Measurements from ENCODE around the gene HIF1A.

HIF1A gene

GRCh38 chr14:61774861-61775260 lies 79.5 kb downstream of the HIF1A start:
- DNase-seq (ENCODE audit: low read depth in 3 of 3, low spot score in 1 of 3), result no peak

- DNase-seq (ENCODE audit: low read depth in 3 of 3, low spot score in 1 of 3), result no peak
Measured at GRCh38 chr14:61780125-61780524, 84.8 kb downstream of the HIF1A start.

DNA sequence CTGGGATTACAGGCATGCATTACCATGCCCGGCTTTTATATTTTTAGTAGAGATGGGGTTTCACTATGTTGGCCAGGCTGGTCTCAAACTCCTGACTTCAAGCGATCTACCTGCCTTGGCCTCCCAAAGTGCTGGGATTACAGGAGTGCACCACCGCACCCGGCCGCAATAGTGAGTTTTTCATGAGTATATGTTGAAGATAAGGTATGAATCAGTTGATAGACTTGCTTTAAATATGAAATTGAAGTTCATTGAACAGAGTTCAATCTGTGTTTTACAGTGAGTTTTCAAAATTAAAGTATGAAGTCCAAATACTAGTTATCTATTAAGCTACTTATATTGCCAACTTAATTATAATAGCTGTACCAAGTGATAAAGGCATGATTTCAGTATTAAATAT lies 102.0 kb downstream of the HIF1A start:
- DNase-seq (ENCODE audit: low read depth in 3 of 3, low spot score in 1 of 3), result no peak

Measured in stimulated activated CD4-positive, alpha-beta T cell treated with anti-CD3 and anti-CD28 coated beads, TNF-alpha, amount 100 ng/mL, for 1 hour (primary cell).